ENCODE results near the gene INTS6. TPM values are rescaled to one million over a fixed set of nuclear protein-coding genes. Genes with fewer than 3 reads are reported as not detected.

Gene INTS6
- total and polyA plus RNA-seq, 12 donors: 13.1 to 82.4 (median 37.2) TPM

GRCh38 chr13:51397262-51397941 is 55.4 kb downstream of the INTS6 start:
- intact Hi-C loops (cut with DNase I): no loop called here
- TF ChIP-seq CTCF (IDR thresholded peaks at IDR 0.05) (no peak), POLR2A (IDR thresholded peaks at IDR 0.05) (no peak)
- Histone ChIP-seq H3K4me3 (no peak overlapping the region), H3K9me3 (replicated peaks in 1 of 3) (peaks cover 0 to under 1% (median 0%) of the 10 kb centered on the region in 3 donors), H3K4me1 (replicated peaks in 1 of 2) (peaks cover 0 to 17% of the 10 kb centered on the region in 2 donors), H3K27ac (peak overlapping the region in 3 of 5 donors; percentile 20 to 30 (median 21)), H3K27me3 (no peaks in the 10 kb centered on the region), H3K36me3 (replicated peaks in 1 of 2) (no peaks in the 10 kb centered on the region)
- DNase-seq: peak in 6 of 7 donors; percentile 17 to 64 (median 40)
- 69 to 85% (median 74%) methylated on average over 6 of the region's 6 CpGs for WGBS, 4 donors

GRCh38 chr13:51396352-51396751 is 56.5 kb downstream of the INTS6 start:
- no peaks in the 10 kb centered on the region for H3K27me3 ChIP-seq
- H3K27ac ChIP-seq: no peak overlapping the region
- intact Hi-C loops (cut with DNase I): no loop called here
- H3K4me1 ChIP-seq (replicated peaks in 1 of 2): peaks cover 0 to 17% of the 10 kb centered on the region in 2 donors
- H3K4me3 ChIP-seq: no peak overlapping the region
- no peaks in the 10 kb centered on the region for H3K9me3 ChIP-seq (replicated peaks in 1 of 3)
- WGBS, 4 donors: 61 to 73% (median 72%) methylated on average over 2 of the region's 2 CpGs
- H3K36me3 ChIP-seq (replicated peaks in 1 of 2): no peaks in the 10 kb centered on the region
- no peak for DNase-seq
- TF ChIP-seq POLR2A (IDR thresholded peaks at IDR 0.05) (no peak), CTCF (IDR thresholded peaks at IDR 0.05) (no peak)

- Histone ChIP-seq H3K27me3 (no peaks in the 10 kb centered on the region), H3K36me3 (replicated peaks in 1 of 2) (no peaks in the 10 kb centered on the region), H3K27ac (no peak overlapping the region), H3K9me3 (replicated peaks in 1 of 3) (no peaks in the 10 kb centered on the region), H3K4me3 (no peak overlapping the region), H3K4me1 (replicated peaks in 1 of 2) (peaks cover 0 to 17% of the 10 kb centered on the region in 2 donors)
- no peak for TF ChIP-seq CTCF (IDR thresholded peaks at IDR 0.05)
- TF ChIP-seq POLR2A (IDR thresholded peaks at IDR 0.05): no peak
- intact Hi-C loops (cut with DNase I): no loop called here
- no peak for DNase-seq
These were observed 58.1 kb downstream of the INTS6 start for GRCh38 chr13:51394724-51395123.

- no peaks in the 10 kb centered on the region for H3K9me3 ChIP-seq (replicated peaks in 1 of 3)
- H3K4me3 ChIP-seq: no peak overlapping the region
- H3K4me1 ChIP-seq (replicated peaks in 1 of 2): no peaks in the 10 kb centered on the region
- intact Hi-C loops (cut with DNase I): no loop called here
- peaks cover 0 to 19% of the 10 kb centered on the region in 2 donors for H3K36me3 ChIP-seq (replicated peaks in 1 of 2)
- 95 to 100% (median 96%) methylated on average over 2 of the region's 2 CpGs for WGBS, 4 donors
- no peak overlapping the region for H3K27ac ChIP-seq
- TF ChIP-seq POLR2A (IDR thresholded peaks at IDR 0.05) (no peak), CTCF (IDR thresholded peaks at IDR 0.05) (no peak)
- no peak for DNase-seq
- H3K27me3 ChIP-seq: no peaks in the 10 kb centered on the region
These were observed 67.7 kb downstream of the INTS6 start for GRCh38 chr13:51385114-51385513.

Data from adrenal gland (tissue), 12 donors.